ENCODE results near the gene RFX5. TPM values are rescaled to one million over a fixed set of nuclear protein-coding genes. Genes with fewer than 3 reads are reported as not detected.

The RFX5 gene
- total RNA-seq, 1 donor from 2014 or later, result 21.0 TPM

DNA sequence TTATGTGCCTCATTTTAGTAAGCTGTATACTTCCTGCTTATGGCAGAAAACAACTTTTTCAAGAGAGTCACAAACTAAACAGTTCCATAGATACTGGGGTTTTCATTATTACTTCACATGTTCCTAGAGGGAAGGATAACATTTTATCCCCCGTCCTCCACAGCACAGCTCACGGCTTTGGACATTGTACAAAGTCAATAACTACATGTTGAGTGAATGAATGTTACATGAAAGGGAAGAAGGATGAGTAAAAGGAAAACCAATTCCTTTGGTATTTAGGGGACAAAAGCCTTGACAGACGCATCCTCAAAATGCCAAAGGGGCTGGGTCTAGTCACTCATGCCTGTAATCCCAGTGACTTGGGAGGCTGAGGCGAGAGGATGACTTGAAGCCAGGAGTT is 34.6 kb downstream of the RFX5 start:
- H3K4me1 ChIP-seq, result peaks cover 80% of the 10 kb centered on the region
- H3K9me3 ChIP-seq (replicated peaks), result no peaks in the 10 kb centered on the region
- intact Hi-C loops (cut with micrococcal nuclease), result no loop called here
- H3K27me3 ChIP-seq (ENCODE audit: low read depth), result no peaks in the 10 kb centered on the region
- no peak overlapping the region for H3K4me3 ChIP-seq
- no peak for DNase-seq
- peaks cover 54% of the 10 kb centered on the region for H3K36me3 ChIP-seq
- peak overlapping the region; percentile 80 for H3K27ac ChIP-seq (replicated peaks)
- TF ChIP-seq, protein P1, sequence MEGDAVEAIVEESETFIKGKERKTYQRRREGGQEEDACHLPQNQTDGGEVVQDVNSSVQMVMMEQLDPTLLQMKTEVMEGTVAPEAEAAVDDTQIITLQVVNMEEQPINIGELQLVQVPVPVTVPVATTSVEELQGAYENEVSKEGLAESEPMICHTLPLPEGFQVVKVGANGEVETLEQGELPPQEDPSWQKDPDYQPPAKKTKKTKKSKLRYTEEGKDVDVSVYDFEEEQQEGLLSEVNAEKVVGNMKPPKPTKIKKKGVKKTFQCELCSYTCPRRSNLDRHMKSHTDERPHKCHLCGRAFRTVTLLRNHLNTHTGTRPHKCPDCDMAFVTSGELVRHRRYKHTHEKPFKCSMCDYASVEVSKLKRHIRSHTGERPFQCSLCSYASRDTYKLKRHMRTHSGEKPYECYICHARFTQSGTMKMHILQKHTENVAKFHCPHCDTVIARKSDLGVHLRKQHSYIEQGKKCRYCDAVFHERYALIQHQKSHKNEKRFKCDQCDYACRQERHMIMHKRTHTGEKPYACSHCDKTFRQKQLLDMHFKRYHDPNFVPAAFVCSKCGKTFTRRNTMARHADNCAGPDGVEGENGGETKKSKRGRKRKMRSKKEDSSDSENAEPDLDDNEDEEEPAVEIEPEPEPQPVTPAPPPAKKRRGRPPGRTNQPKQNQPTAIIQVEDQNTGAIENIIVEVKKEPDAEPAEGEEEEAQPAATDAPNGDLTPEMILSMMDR (IDR thresholded peaks at IDR 0.05; ENCODE audit: borderline replicate concordance), result no peak

DNA sequence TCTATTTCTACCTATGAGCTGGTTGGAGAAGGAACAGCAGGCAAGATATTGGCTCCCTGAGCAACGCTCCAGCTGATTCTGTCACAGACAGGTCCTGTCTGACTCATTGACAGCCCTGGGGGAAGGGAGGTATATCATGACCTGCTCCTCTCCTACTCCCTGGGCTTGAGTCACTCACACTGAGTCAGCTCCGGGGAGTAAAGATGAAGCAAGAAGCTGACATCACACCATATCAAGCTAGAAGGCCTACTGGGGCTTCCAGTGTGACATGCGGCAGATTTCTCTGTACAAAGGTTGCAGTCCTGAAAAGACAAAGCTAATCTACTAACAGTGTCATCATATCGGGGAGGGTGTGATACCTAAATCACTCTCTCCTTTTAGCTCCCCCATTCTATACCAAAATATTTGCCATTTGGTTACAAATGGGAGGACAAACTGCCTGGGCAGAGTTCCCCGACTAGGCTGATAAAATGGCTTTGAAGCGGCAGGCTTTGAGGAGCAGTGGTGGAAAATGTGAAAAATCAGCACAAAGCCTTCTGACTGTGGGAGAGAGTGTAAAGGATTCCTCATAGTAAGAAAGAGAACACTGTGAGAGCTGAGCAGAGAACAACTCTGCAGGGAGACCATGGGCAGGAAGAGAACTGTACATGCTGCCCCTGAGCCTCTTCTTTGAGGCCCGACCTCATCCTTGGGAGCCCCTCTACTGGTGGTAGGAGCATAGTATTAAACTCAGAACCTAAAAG is 35.3 kb downstream of the RFX5 start:
- no peaks in the 10 kb centered on the region for H3K9me3 ChIP-seq (replicated peaks)
- H3K27ac ChIP-seq (replicated peaks), result peak overlapping the region; percentile 80
- H3K4me3 ChIP-seq, result no peak overlapping the region
- intact Hi-C loops (cut with micrococcal nuclease), result no loop called here
- peaks cover 54% of the 10 kb centered on the region for H3K36me3 ChIP-seq
- TF ChIP-seq, protein P1 (IDR thresholded peaks at IDR 0.05; ENCODE audit: borderline replicate concordance), result no peak
- H3K4me1 ChIP-seq, result peaks cover 80% of the 10 kb centered on the region
- no peaks in the 10 kb centered on the region for H3K27me3 ChIP-seq (ENCODE audit: low read depth)
- peak; percentile 50 for DNase-seq

DNA sequence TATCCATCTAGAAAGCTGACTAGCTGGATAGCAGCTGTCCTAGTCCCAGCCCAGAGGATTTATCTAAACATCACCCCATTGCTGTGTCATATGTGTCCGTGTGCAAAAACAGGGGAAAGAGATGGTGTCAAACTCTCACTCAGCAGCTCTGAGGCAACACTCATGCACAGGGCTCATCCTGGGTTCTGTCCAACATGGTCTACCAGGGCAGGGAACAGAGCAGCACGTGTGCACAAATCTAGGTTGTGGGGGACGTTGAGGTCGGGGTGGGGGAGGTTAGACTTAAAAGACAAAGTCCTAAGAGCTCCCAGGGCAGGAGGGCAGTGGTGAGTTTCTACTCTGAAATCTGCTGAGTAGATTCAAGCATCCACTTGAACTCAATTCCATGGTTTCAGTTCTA is 36.0 kb downstream of the RFX5 start:
- intact Hi-C loops (cut with micrococcal nuclease), result no loop called here
- TF ChIP-seq, protein P1 (IDR thresholded peaks at IDR 0.05; ENCODE audit: borderline replicate concordance), result no peak
- Histone ChIP-seq H3K36me3 (peaks cover 54% of the 10 kb centered on the region), H3K27me3 (ENCODE audit: low read depth) (no peaks in the 10 kb centered on the region), H3K27ac (replicated peaks) (peak overlapping the region; percentile 80), H3K9me3 (replicated peaks) (no peaks in the 10 kb centered on the region), H3K4me3 (no peak overlapping the region), H3K4me1 (peaks cover 75% of the 10 kb centered on the region)
- no peak for DNase-seq

DNA sequence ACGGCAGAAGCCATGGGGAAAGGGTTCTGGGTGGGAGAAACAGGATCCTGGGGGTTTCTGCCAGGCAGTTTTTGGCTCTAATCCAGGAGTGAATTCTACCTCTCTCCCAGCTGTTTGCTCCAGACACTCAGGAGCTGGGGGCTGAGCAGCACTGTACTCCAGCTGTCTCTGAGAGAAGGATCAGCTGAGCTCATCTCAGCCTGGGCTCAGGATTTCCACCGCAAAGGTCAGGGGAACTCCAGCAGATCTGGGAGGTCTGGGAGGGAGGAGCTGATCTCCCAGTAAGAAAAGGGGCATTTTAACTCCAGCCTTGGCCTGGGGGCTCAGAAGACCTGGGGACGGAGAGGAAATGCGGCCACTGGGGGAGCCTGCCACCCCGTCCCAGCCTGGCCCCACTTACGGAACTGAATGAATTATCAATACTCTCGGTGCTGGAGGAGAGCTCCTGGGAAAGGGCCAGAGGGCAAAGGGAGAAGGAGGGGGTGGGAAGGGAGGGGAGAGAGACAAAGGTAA is 37.2 kb downstream of the RFX5 start:
- peak; percentile 35 for DNase-seq
- intact Hi-C loops (cut with micrococcal nuclease), result no loop called here
- Histone ChIP-seq H3K27me3 (ENCODE audit: low read depth) (no peaks in the 10 kb centered on the region), H3K9me3 (replicated peaks) (no peaks in the 10 kb centered on the region), H3K4me3 (no peak overlapping the region), H3K27ac (replicated peaks) (peak overlapping the region; percentile 80), H3K4me1 (peaks cover 64% of the 10 kb centered on the region), H3K36me3 (peaks cover 56% of the 10 kb centered on the region)
- TF ChIP-seq, protein P1 (IDR thresholded peaks at IDR 0.05; ENCODE audit: borderline replicate concordance), result no peak

DNA sequence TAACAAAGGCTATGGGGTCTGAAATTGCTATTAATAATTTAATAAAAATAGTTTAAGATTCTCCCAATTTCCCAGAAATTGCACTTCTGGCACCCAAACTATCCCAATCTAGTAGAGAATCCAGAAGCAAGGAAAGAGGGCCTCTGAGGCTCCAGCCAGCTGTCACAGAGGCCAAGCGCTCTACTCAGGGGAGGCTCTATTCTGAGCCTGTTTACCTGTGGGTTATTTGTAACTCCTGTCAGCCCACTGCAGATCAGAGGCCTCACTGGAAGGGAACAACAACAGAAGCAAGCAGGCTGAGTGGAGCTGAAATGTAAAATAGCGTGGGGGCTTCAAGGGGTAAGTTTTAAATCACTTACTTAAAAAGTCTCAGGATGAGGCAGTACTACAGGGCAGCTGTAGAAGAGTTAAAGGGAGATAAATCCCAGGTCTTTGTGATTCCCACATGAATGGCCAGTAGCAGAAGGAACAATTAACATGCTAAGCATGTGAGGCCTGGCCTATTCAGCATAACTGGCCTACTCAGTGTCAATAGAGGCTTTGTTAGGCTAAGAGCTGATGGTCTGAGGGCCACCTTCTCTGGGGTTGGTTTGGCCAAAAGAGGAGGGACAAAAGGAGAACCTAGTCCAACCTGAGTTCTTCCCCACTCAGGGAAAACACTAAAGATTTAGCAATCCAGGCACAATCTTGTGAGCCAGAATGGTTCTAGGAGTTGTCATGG is 52.1 kb downstream of the RFX5 start:
- H3K36me3 ChIP-seq, result peaks cover 98% of the 10 kb centered on the region

More for the DNA sequence above, 52.1 kb downstream of the RFX5 start:
- TF ChIP-seq, protein P1 (IDR thresholded peaks at IDR 0.05; ENCODE audit: borderline replicate concordance), result no peak
- Histone ChIP-seq H3K4me3 (no peak overlapping the region), H3K27ac (replicated peaks) (no peak overlapping the region), H3K9me3 (replicated peaks) (no peaks in the 10 kb centered on the region), H3K27me3 (ENCODE audit: low read depth) (no peaks in the 10 kb centered on the region), H3K4me1 (no peaks in the 10 kb centered on the region)
- no peak for DNase-seq
- intact Hi-C loops (cut with micrococcal nuclease), result no loop called here

Measured in left ventricle myocardium inferior (tissue), 1 donor.